OCI-LY3 (cell line): ENCODE data around the gene MED25.

Experiments
- CTCF ChIP-seq: fragments of 200-600, 300-600 bp; sonication (generic); IDR thresholded peaks from 2 replicates; pipeline ENCODE4 v1.5.1; 2014; ENCODE audit warnings: antibody characterized with exemption, low read length, low read depth
- EZH2phosphoT487 ChIP-seq: fragments of 200-600 bp; shearing (Covaris generic); IDR thresholded peaks from 2 replicates; pipeline ENCODE4 v1.6.1; 2018; ENCODE audit warnings: antibody characterized with exemption, mixed run types, low read depth

DNA sequence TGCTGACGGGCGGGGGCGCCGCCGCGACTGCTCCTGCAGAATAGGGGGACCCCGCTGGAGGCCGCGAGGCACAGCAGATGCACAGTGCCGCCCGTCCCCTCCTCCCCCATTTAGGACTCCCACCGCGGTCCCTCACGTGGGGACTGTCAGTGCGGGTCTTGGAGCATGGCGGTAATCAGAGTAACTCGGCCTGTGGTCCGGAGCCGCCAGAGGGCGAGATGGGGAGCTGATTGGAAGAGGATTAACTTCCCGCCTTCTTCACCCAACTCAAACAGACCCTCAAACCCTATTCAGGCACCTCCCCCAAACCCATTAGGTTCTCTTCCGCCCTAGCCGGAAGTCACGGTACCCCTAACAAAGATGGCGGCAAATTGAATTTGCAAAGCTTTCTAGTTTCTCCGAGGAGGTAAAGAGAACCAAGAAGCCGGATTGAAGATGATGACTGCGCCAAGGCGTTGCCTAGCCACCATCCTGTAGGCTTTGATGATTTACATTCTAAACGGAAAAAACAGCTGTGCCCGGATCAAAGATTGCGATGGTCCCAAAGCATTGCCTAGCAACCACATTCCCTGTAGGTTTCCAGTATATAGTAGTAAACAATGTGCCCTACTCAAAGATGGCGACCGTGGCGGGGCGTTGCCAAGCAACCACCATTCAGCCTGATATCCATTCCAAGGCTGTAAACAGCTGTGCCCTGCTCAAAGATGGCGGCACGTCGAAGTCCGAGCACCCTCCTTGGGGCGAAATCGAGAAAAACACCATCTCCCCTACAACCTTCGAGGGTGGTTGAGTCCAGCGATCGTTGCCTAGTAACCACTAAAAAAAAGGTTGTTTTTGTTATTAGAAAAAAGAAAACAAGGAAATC lies 4.9 kb upstream of the MED25 start, which contains the start of gene FUZ:
- TF ChIP-seq CTCF: peak; percentile 39
- no peak for TF ChIP-seq EZH2phosphoT487
